Kasumi-1 (cell line): ENCODE results near the gene LAMC2.

Experiments
- DNase-seq, 2 experiments: peaks; one replicate each; lab custom pipeline; 2025; lab: John Stamatoyannopoulos, UW

The LAMC2 gene

DNA sequence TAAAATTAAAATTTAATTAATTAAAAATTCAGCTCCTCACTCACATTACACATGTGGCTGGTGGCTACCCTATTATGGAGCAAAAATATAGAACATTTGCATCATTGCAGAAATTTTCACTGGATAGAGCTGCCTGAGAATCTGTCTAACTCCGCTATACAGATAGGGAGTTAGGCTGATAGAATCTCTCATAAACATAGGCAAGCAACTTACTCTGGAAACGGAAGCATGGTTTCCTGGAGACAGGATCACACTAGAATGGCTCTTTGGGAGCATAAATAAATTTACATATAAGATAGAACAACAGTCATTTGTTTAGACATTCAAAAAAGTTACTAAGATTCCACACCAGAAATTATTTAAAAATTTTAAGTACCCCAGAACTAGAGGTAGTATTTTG is 12.2 kb upstream of the LAMC2 start:
- DNase-seq, result no peak

GRCh38 chr1:183175631-183176030 is 10.4 kb upstream of the LAMC2 start:
- no peak for DNase-seq

GRCh38 chr1:183178545-183178944 is 7.5 kb upstream of the LAMC2 start:
- DNase-seq, result no peak

DNA sequence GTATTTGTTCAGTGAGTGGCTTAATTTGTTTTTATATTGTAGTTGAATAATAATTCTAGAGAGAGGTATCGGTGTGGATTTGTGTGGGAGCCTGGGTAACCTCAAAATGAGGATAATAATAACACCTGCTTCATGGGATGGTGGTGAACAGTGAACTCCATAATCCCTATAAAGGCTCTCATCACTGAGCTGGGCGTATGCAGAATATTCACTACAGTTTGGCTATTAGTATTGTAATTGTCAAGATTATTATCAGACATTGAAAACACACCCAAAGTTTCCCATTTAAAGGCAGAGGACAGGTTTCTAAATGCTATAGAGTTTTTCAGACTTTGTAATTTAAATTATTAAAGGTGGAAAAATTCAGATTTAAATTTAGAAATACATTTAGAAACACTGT is 7.0 kb upstream of the LAMC2 start:
- no peak for DNase-seq

GRCh38 chr1:183180218-183180617 is 5.8 kb upstream of the LAMC2 start:
- DNase-seq, result no peak

GRCh38 chr1:183180634-183181056 is 5.4 kb upstream of the LAMC2 start:
- no peak for DNase-seq

GRCh38 chr1:183186841-183187240 is 777 bp downstream of the LAMC2 start:
- DNase-seq, result no peak

DNA sequence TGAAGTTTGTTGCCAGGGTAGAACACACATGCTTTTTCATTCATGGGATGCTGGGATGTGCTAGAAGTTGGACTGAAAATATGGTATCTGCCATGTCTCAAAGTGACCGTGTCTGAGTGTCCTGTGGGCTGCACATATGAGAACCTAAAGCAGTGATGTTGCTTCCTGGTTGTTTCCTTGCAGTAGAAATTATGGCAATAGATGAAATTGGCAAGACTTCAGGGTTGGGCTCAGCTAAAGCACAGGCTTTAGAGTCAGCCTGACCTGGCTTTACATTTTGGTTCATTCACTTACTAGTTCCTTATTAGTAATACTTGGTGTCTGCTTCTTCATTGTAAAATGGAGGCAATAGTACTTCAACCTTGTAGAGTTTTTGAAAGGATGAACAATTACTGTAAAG is 2.2 kb downstream of the LAMC2 start:
- no peak for DNase-seq

GRCh38 chr1:183191833-183192232 is 5.8 kb downstream of the LAMC2 start:
- DNase-seq, result no peak

DNA sequence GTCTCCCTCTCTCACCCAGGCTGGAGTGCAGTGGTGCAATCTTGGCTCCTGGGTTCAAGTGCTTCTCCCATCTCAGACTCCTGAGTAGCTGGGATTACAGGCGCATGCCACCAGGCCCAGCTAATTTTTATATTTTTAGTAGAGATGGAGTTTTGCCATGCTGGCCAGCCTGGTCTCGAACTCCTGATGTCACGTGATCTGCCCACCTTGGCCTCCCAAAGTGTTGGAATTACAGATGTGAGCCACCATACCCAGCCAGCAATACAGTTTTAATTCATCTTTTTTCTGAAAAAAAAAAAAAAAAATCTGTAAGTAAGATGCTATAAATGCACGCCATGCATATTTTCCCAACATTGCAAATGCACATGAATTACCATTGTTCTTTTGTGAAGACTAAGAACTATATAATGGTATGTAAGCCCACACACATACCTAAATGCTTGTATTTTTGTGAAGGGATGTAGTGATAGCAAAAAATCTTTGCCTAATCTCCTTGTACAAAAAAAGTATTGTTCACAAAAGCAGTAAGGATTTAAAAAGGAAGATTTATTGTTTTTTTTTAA is 8.0 kb downstream of the LAMC2 start:
- no peak for DNase-seq

GRCh38 chr1:183194527-183195141 is 8.6 kb downstream of the LAMC2 start:
- DNase-seq, result peak in 1 of 2 experiments; percentile 10

DNA sequence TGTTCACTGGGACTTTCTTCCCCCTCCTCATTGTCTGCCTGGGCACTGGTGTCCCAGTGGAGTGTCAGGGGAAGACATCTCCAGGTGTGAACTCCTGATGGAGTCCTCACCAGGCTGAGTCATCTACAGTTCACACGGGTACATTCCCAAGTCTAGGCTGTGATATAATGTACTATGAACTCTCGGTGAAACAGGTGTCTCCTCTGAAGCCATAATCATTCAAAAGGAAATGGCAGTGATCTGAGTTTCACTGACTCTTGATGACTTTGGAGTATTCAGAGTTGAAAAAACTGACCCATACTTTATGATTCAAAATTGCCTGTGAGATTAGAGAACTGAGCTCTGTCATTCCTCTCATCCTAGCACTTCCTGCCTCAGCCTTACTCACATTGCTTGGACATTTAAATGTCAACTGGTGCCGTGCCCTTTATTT is 9.1 kb downstream of the LAMC2 start:
- DNase-seq, result no peak

GRCh38 chr1:183197762-183198161 is 11.7 kb downstream of the LAMC2 start:
- DNase-seq, result no peak

- DNase-seq, result no peak
Observed at GRCh38 chr1:183198463-183198862, 12.4 kb downstream of the LAMC2 start.

GRCh38 chr1:183199304-183199703 is 13.2 kb downstream of the LAMC2 start:
- no peak for DNase-seq

DNA sequence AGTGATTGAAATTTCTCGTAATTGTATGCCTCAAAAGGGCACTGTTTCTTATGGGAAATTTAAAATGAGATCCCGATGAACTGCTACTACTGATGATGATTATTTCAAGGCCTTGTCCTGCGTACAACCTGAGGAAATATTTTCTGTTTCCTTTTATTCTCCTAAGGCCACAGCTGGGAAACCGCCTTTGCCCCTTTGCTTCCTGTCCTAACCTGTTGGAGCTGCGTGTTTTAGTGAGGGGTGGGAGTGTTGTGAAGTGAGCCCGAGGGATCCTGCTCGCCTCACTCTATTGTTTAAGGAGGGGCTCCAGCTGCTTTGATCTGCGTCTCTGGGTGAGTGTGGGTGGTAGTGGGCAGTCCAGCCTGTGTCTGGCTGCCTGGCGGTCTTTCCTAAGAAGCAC is 14.4 kb downstream of the LAMC2 start:
- no peak for DNase-seq

DNA sequence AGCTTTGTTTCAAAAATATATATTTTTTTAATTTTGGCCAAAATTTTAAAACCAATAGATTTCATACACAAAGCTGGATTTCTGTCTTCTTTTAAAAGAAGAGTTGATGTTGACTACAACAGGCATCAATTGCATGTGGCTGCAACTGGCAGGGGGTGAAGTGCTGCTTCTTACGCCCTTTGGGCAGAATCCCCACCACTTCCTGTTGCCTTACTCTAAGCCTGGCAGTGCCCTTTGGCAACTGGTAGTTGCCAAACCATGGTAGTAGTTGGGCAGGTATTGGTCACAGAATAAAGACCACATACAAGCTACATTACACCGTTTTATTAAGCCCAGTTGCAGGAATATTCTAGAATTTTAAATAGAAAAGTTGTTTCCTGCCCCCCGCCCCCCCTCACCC is 17.0 kb downstream of the LAMC2 start:
- no peak for DNase-seq

DNA sequence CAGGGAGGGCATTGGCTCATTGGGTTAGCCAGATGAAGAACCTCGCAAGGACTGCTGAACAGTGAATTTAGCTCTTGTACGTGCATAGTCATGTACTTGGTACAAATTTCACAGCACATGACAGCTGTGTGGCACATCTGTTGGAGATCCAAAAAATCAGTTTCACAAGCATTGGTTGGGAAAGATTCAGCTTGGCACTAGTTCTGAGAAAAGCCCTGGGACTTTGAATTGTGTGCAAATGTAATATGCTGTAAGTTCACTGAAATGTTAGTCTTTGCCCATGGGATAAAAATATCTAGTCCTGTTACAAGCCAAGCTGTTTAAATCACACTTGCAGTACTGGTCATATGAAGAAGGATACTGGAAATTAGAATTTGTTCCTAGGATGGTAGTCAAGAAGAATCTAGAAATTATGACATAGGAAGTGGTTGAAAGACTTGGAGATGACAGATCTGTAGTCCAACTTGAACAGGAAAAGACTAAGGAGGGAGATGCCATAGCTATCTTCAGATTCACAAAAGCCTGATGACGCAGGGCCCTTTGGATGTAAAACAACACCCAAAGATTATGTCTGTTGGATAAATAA is 19.2 kb downstream of the LAMC2 start:
- no peak for DNase-seq

GRCh38 chr1:183206538-183207122 is 20.6 kb downstream of the LAMC2 start:
- DNase-seq, result no peak

GRCh38 chr1:183209533-183210158 is 23.6 kb downstream of the LAMC2 start:
- DNase-seq, result no peak

DNA sequence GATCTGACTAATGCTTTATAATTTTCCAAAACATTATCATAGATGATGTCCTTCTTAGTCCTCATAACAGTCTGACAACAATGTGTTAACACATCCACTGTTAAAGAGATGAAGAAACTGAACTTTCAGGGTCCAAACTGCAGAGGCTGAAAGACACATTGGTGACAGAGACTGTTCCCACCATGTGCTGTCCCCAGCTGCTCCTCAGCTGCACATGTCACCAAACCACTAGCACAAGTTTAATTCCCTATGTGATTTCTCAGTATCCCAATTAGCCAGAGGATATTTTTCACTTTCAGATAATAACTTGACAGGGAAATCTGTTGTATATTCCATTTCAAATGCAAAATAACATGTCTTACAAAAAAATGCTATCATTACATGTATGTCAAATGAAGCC is 24.6 kb downstream of the LAMC2 start:
- DNase-seq, result no peak

DNA sequence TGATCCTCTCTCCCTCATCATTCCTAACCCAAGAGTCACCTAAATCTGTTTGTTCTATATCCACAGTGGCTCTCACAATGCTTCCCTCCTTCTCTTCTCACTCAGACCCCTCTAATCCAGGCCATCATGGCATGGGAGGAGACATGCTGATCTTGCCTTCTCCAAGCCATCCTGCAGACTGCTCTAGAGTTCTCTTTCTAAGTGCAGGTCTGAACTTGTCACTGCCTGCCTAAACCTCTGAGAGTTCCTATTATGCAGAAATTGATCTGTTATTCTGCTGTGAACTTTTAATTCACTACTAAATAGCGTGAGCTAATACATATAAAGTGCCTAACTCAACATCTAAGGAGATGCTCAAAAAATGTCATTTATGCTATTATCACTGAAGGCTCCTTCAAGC is 26.8 kb downstream of the LAMC2 start:
- DNase-seq, result no peak
